ENCODE results near the gene TMBIM1.
A peak's percentile ranks its signal among the peaks of the same experiment; 100 is the strongest.

TMBIM1 gene

GRCh38 chr2:218310853-218311540 lies 18.7 kb upstream of the TMBIM1 start:
- H3K27me3 Mint-ChIP-seq: peaks cover 20% of the 10 kb centered on the region
- no peaks in the 10 kb centered on the region for H3K36me3 Mint-ChIP-seq
- no peak overlapping the region for H3K27ac Mint-ChIP-seq
- H3K4me1 Mint-ChIP-seq: peaks cover 17% of the 10 kb centered on the region
- H3K4me3 Mint-ChIP-seq: no peak overlapping the region
- no peaks in the 10 kb centered on the region for H3K9me3 Mint-ChIP-seq
- no peak for DNase-seq
- CTCF ChIA-PET: no interaction called here

- Mint-ChIP-seq H3K4me1 (peaks cover 7% of the 10 kb centered on the region), H3K27ac (no peak overlapping the region), H3K4me3 (no peak overlapping the region), H3K9me3 (no peaks in the 10 kb centered on the region), H3K36me3 (no peaks in the 10 kb centered on the region), H3K27me3 (peaks cover 34% of the 10 kb centered on the region)
- DNase-seq: no peak
- CTCF ChIA-PET: interaction anchor here (0.7 to 2.4 kb wide), 5 partner anchors 15 to 112 kb away, joined by 3 to 9 read pairs (median 4); partner anchors contain the start of genes CATIP and TMBIM1
These were observed 15.2 kb upstream of the TMBIM1 start for GRCh38 chr2:218307415-218308090.

- CTCF ChIA-PET: interaction anchor here (1.2 to 2.4 kb wide), 4 partner anchors 14 to 90 kb away, joined by 3 to 9 read pairs (median 4); partner anchors contain the start of genes CATIP and TMBIM1
- no peak for DNase-seq
These were observed 14.0 kb upstream of the TMBIM1 start for GRCh38 chr2:218306184-218306920.

GRCh38 chr2:218305383-218305782 lies 13.1 kb upstream of the TMBIM1 start:
- no peak overlapping the region for H3K4me3 Mint-ChIP-seq
- no peaks in the 10 kb centered on the region for H3K36me3 Mint-ChIP-seq
- CTCF ChIA-PET: no interaction called here
- H3K27me3 Mint-ChIP-seq: peaks cover 44% of the 10 kb centered on the region
- no peak overlapping the region for H3K27ac Mint-ChIP-seq
- no peaks in the 10 kb centered on the region for H3K9me3 Mint-ChIP-seq
- DNase-seq: no peak
- H3K4me1 Mint-ChIP-seq: peaks cover 14% of the 10 kb centered on the region

More at GRCh38 chr2:218306184-218306920, 14.0 kb upstream of the TMBIM1 start:
- Mint-ChIP-seq H3K4me1 (peaks cover 10% of the 10 kb centered on the region), H3K4me3 (no peak overlapping the region), H3K27me3 (peaks cover 38% of the 10 kb centered on the region), H3K36me3 (no peaks in the 10 kb centered on the region), H3K9me3 (no peaks in the 10 kb centered on the region), H3K27ac (no peak overlapping the region)

GRCh38 chr2:218301176-218301819 lies 9.0 kb upstream of the TMBIM1 start:
- DNase-seq: peak; percentile 94
- CTCF ChIA-PET: interaction anchor here (0.9 to 5.6 kb wide), 17 partner anchors 9 to 114 kb away, joined by 3 to 103 read pairs (median 5); partner anchors contain the start of genes CATIP, CTDSP1 and TMBIM1
- Mint-ChIP-seq H3K27me3 (peaks cover 32% of the 10 kb centered on the region), H3K4me3 (no peak overlapping the region), H3K27ac (peak overlapping the region; percentile 4), H3K36me3 (no peaks in the 10 kb centered on the region), H3K4me1 (peaks cover 6% of the 10 kb centered on the region), H3K9me3 (no peaks in the 10 kb centered on the region)

- DNase-seq: no peak
- H3K36me3 Mint-ChIP-seq: no peaks in the 10 kb centered on the region
- H3K4me1 Mint-ChIP-seq: peaks cover 10% of the 10 kb centered on the region
- H3K4me3 Mint-ChIP-seq: no peak overlapping the region
- peaks cover 27% of the 10 kb centered on the region for H3K27me3 Mint-ChIP-seq
- H3K9me3 Mint-ChIP-seq: no peaks in the 10 kb centered on the region
- CTCF ChIA-PET: interaction anchor here (0.6 to 5.6 kb wide), 6 partner anchors 10 to 348 kb away, joined by 3 to 103 read pairs (median 6); partner anchors contain the start of gene CATIP
- no peak overlapping the region for H3K27ac Mint-ChIP-seq
These were observed 7.8 kb upstream of the TMBIM1 start for GRCh38 chr2:218300141-218300540.

GRCh38 chr2:218298314-218298875 lies 6.1 kb upstream of the TMBIM1 start:
- peaks cover 27% of the 10 kb centered on the region for H3K4me1 Mint-ChIP-seq
- no peaks in the 10 kb centered on the region for H3K9me3 Mint-ChIP-seq
- CTCF ChIA-PET: interaction anchor here (1.0 to 5.6 kb wide), 7 partner anchors 8 to 96 kb away, joined by 3 to 103 read pairs (median 7); partner anchors contain the start of genes AAMP, CATIP and PNKD
- no peak overlapping the region for H3K4me3 Mint-ChIP-seq
- H3K27me3 Mint-ChIP-seq: peaks cover 20% of the 10 kb centered on the region
- no peaks in the 10 kb centered on the region for H3K36me3 Mint-ChIP-seq
- DNase-seq: no peak
- no peak overlapping the region for H3K27ac Mint-ChIP-seq

- no peak overlapping the region for H3K27ac Mint-ChIP-seq
- CTCF ChIA-PET: interaction anchor here (1.6 to 15.2 kb wide), 3 partner anchors 24 to 103 kb away, joined by 3 to 195 read pairs (median 13); partner anchors contain the start of genes AAMP, CATIP, CTDSP1 and PNKD
- H3K36me3 Mint-ChIP-seq: no peaks in the 10 kb centered on the region
These were observed 4.5 kb upstream of the TMBIM1 start for GRCh38 chr2:218296847-218297246.

GRCh38 chr2:218296200-218296599 lies 3.9 kb upstream of the TMBIM1 start:
- H3K36me3 Mint-ChIP-seq: no peaks in the 10 kb centered on the region

More at GRCh38 chr2:218296847-218297246, 4.5 kb upstream of the TMBIM1 start:
- Mint-ChIP-seq H3K4me3 (no peak overlapping the region), H3K9me3 (no peaks in the 10 kb centered on the region), H3K4me1 (peaks cover 37% of the 10 kb centered on the region), H3K27me3 (peaks cover 15% of the 10 kb centered on the region)
- DNase-seq: no peak

GRCh38 chr2:218295029-218295428 lies 2.7 kb upstream of the TMBIM1 start:
- Mint-ChIP-seq H3K27me3 (peaks cover 6% of the 10 kb centered on the region), H3K27ac (peak overlapping the region; percentile 33), H3K9me3 (no peaks in the 10 kb centered on the region), H3K4me3 (no peak overlapping the region), H3K36me3 (peaks cover 4% of the 10 kb centered on the region), H3K4me1 (peaks cover 45% of the 10 kb centered on the region)
- DNase-seq: no peak
- CTCF ChIA-PET: interaction anchor here (1.0 to 15.2 kb wide), 3 partner anchors 22 to 109 kb away, joined by 3 to 195 read pairs (median 13); partner anchors contain the start of genes AAMP, CATIP and PNKD

More at GRCh38 chr2:218296200-218296599, 3.9 kb upstream of the TMBIM1 start:
- Mint-ChIP-seq H3K9me3 (no peaks in the 10 kb centered on the region), H3K4me3 (no peak overlapping the region), H3K27me3 (peaks cover 13% of the 10 kb centered on the region), H3K4me1 (peaks cover 35% of the 10 kb centered on the region), H3K27ac (no peak overlapping the region)
- CTCF ChIA-PET: interaction anchor here (1.6 to 15.2 kb wide), 3 partner anchors 23 to 104 kb away, joined by 3 to 195 read pairs (median 13); partner anchors contain the start of genes AAMP, CATIP, CTDSP1 and PNKD
- no peak for DNase-seq

GRCh38 chr2:218294430-218295022 lies 2.2 kb upstream of the TMBIM1 start:
- Mint-ChIP-seq H3K4me3 (no peak overlapping the region), H3K9me3 (no peaks in the 10 kb centered on the region), H3K36me3 (peaks cover 5% of the 10 kb centered on the region), H3K27ac (peak overlapping the region; percentile 33), H3K4me1 (peaks cover 50% of the 10 kb centered on the region), H3K27me3 (peaks cover 4% of the 10 kb centered on the region)
- CTCF ChIA-PET: interaction anchor here (1.0 to 15.2 kb wide), 3 partner anchors 21 to 108 kb away, joined by 3 to 195 read pairs (median 13); partner anchors contain the start of genes AAMP, CATIP and PNKD
- no peak for DNase-seq

- Mint-ChIP-seq H3K4me3 (no peak overlapping the region), H3K9me3 (no peaks in the 10 kb centered on the region), H3K36me3 (peaks cover 8% of the 10 kb centered on the region), H3K27ac (no peak overlapping the region), H3K27me3 (peaks cover 4% of the 10 kb centered on the region), H3K4me1 (peaks cover 55% of the 10 kb centered on the region)
- DNase-seq: no peak
- CTCF ChIA-PET: interaction anchor here (0.7 to 15.2 kb wide), 4 partner anchors 21 to 112 kb away, joined by 3 to 195 read pairs (median 8); partner anchors contain the start of genes AAMP, CATIP and PNKD
These were observed 1.6 kb upstream of the TMBIM1 start for GRCh38 chr2:218293715-218294429.

Data from activated naive CD4-positive, alpha-beta T cell treated with anti-CD3 and anti-CD28 coated beads, Interleukin-2, amount 10 ng/mL, durations not matched to agents 7 days and 5 days (primary cell).